GM23338 (cell line): Measurements from ENCODE around the gene ADAMTSL2. TPM values are rescaled to one million over a fixed set of nuclear protein-coding genes. Genes with fewer than 3 reads are reported as not detected.

Experiments used
- ATAC-seq: fragments of 200-7000 bp; cut with Tn5 transposase; 3 replicates; pipeline ENCODE4 v1.9.1; 2020
- DNase-seq: peaks from one replicate; pipeline ENCODE4 v3.0.0-alpha.2; 2015; ENCODE audit warnings: low spot score
- H2AFZ ChIP-seq: fragments of 200-600 bp; sonication (generic); 2 replicates; pipeline ENCODE4 v1.8.0; 2016; ENCODE audit warnings: antibody characterized with exemption, mild to moderate bottlenecking, moderate library complexity
- H3F3A ChIP-seq: fragments of 200-600 bp; sonication (generic); replicated peaks from 2 replicates; pipeline ENCODE4 v1.8.0; 2017; ENCODE audit warnings: antibody characterized with exemption, mixed run types, low read depth
- H3K27ac ChIP-seq: fragments of 200-600 bp; sonication (generic); 2 replicates; pipeline ENCODE4 v1.6.1; 2016; ENCODE audit warnings: low read depth
- H3K27me3 ChIP-seq: fragments of 200-600 bp; sonication (generic); 2 replicates; pipeline ENCODE4 v1.8.0; 2016; ENCODE audit warnings: mild to moderate bottlenecking, mixed run types, moderate library complexity; ENCODE audit not compliant: insufficient read depth
- H3K36me3 ChIP-seq: fragments of 200-600 bp; sonication (generic); 2 replicates; pipeline ENCODE4 v1.8.0; 2016; ENCODE audit warnings: mild to moderate bottlenecking; ENCODE audit not compliant: insufficient read depth
- H3K4me1 ChIP-seq: fragments of 200-600 bp; sonication (generic); 2 replicates; pipeline ENCODE4 v1.8.0; 2016; ENCODE audit warnings: mild to moderate bottlenecking, moderate library complexity; ENCODE audit not compliant: insufficient read depth
- H3K4me2 ChIP-seq: fragments of 200-600 bp; sonication (generic); 2 replicates; pipeline ENCODE4 v1.7.1; 2017; ENCODE audit warnings: mixed run types
- H3K4me3 ChIP-seq: fragments of 200-600 bp; sonication (generic); 2 replicates; pipeline ENCODE4 v1.6.1; 2016; ENCODE audit warnings: mixed run types
- H3K79me2 ChIP-seq: fragments of 200-600 bp; sonication (generic); replicated peaks from 2 replicates; pipeline ENCODE4 v1.8.0; 2017; ENCODE audit warnings: mild to moderate bottlenecking; ENCODE audit not compliant: insufficient read depth
- H3K9me2 ChIP-seq: fragments of 200-600 bp; sonication (generic); 2 replicates; pipeline ENCODE4 v1.8.0; 2017; ENCODE audit not compliant: insufficient read depth
- H4K20me1 ChIP-seq: fragments of 200-600 bp; sonication (generic); replicated peaks from 2 replicates; pipeline ENCODE4 v1.8.0; 2017; ENCODE audit warnings: mild to moderate bottlenecking; ENCODE audit not compliant: insufficient read depth
- H3K27ac Mint-ChIP-seq: 2 replicates; pipeline ENCODE4 v1.8.0; 2020; ENCODE audit warnings: inconsistent platforms, mild to moderate bottlenecking, moderate library complexity, mixed read lengths
- H3K27me3 Mint-ChIP-seq: 3 replicates; pipeline ENCODE4 v1.8.0; 2022; ENCODE audit warnings: low read depth, mild to moderate bottlenecking, moderate library complexity, mixed read lengths, inconsistent platforms; ENCODE audit not compliant: insufficient read depth, poor library complexity
- H3K36me3 Mint-ChIP-seq: 3 replicates; pipeline ENCODE4 v1.8.0; 2021; ENCODE audit warnings: low read depth, mild to moderate bottlenecking, inconsistent platforms, moderate library complexity, mixed read lengths
- H3K4me1 Mint-ChIP-seq: 3 replicates; pipeline ENCODE4 v1.8.0; 2020; ENCODE audit warnings: mild to moderate bottlenecking, inconsistent platforms, mixed read lengths
- H3K4me3 Mint-ChIP-seq: 3 replicates; pipeline ENCODE4 v1.8.0; 2021; ENCODE audit warnings: moderate library complexity, mild to moderate bottlenecking, inconsistent platforms, mixed read lengths
- H3K9me3 Mint-ChIP-seq: 3 replicates; pipeline ENCODE4 v1.8.0; 2020; ENCODE audit warnings: moderate library complexity, mild to moderate bottlenecking, inconsistent platforms, mixed read lengths
- CREB1 ChIP-seq: fragments of 250-450 bp; sonication (Bioruptor Pico); IDR thresholded peaks from 2 replicates; pipeline ENCODE4 v1.5.0; 2020; ENCODE audit warnings: low read depth, mild to moderate bottlenecking, moderate library complexity
- EZH2 ChIP-seq: fragments of 200-600 bp; sonication (generic); IDR thresholded peaks from one replicate; pipeline ENCODE4 v1.8.0; 2017; ENCODE audit warnings: antibody characterized with exemption, mild to moderate bottlenecking, low read depth; ENCODE audit not compliant: unreplicated experiment
- EZH2phosphoT487 ChIP-seq: fragments of 200-600 bp; sonication (generic); IDR thresholded peaks from one replicate; pipeline ENCODE4 v1.8.1; 2018; ENCODE audit warnings: antibody characterized with exemption; ENCODE audit not compliant: unreplicated experiment
- JUNB ChIP-seq: IDR thresholded peaks from one replicate; pipeline ENCODE4 v1.6.1; 2016; ENCODE audit warnings: antibody characterized with exemption; ENCODE audit not compliant: unreplicated experiment
- POLR2AphosphoS5 ChIP-seq: IDR thresholded peaks from 2 replicates; pipeline ENCODE4 v1.6.1; 2016; ENCODE audit warnings: antibody characterized with exemption, low read depth
- STAT1 ChIP-seq: IDR thresholded peaks from one replicate; pipeline ENCODE4 v1.6.1; 2016; ENCODE audit warnings: antibody characterized with exemption; ENCODE audit not compliant: unreplicated experiment
- ZNF462 ChIP-seq: fragments of 250-450 bp; sonication (Bioruptor Pico); IDR thresholded peaks from 2 replicates; pipeline ENCODE4 v1.5.0; 2020; ENCODE audit warnings: mild to moderate bottlenecking, moderate library complexity
- polyA plus RNA-seq: library from polyadenylated mRNA; unstranded; fragments of >200 nt; fragmentation: Nextera tagmentation; extraction: Ambion mirVana; gene quantifications from 2 replicates; pipeline ENCODE4 v1.2.1, GENCODE V29; 2016
- total RNA-seq: library from RNA; depleted of rRNA; stranded (reverse); fragments of >200 nt; shearing (Covaris generic); gene quantifications from 2 replicates; pipeline ENCODE4 v1.2.3, GENCODE V29; 2014

Gene ADAMTSL2
- total and polyA plus RNA-seq, 2 experiments from 2014 or later: 0.15 to 0.66 TPM

- TF ChIP-seq ZNF462 (CRISPR knock-in tag): no peak
- no peak for TF ChIP-seq EZH2phosphoT487
Observed at GRCh38 chr9:133513214-133514100, 21.0 kb upstream of the ADAMTSL2 start (continued).

GRCh38 chr9:133514460-133515239 is 19.9 kb upstream of the ADAMTSL2 start:
- H3K4me2 ChIP-seq: no peak overlapping the region
- Mint-ChIP-seq H3K27me3 (peaks cover 8% of the 10 kb centered on the region), H3K9me3 (no peaks in the 10 kb centered on the region; the same call in 2 of the 3 replicates), H3K36me3 (no peaks in the 10 kb centered on the region), H3K4me1 (peaks cover 12% of the 10 kb centered on the region), H3K4me3 (no peak overlapping the region), H3K27ac (no peak overlapping the region)
- H3K79me2 ChIP-seq: no peaks in the 10 kb centered on the region
- H3K27me3 ChIP-seq: no peaks in the 10 kb centered on the region
- H3K27ac ChIP-seq: no peak overlapping the region
- no peaks in the 10 kb centered on the region for H4K20me1 ChIP-seq
- peaks cover 5% of the 10 kb centered on the region; the same call in 1 of the 2 replicates for H3F3A ChIP-seq
- ATAC-seq (no peak), DNase-seq (no peak)
- H2AFZ ChIP-seq: no peak overlapping the region
- H3K36me3 ChIP-seq: no peaks in the 10 kb centered on the region
- no peaks in the 10 kb centered on the region for H3K9me2 ChIP-seq
- peaks cover 3% of the 10 kb centered on the region for H3K4me1 ChIP-seq
- H3K4me3 ChIP-seq: no peak overlapping the region
- TF ChIP-seq CREB1 (CRISPR knock-in tag): no peak
- no peak for TF ChIP-seq POLR2AphosphoS5
- no peak for TF ChIP-seq JUNB
- TF ChIP-seq EZH2: no peak
- TF ChIP-seq STAT1: no peak
- TF ChIP-seq ZNF462 (CRISPR knock-in tag): no peak
- TF ChIP-seq EZH2phosphoT487: no peak
